H9 (cell line): ENCODE results near the gene STAU1. TPM values are rescaled to one million over a fixed set of nuclear protein-coding genes. Genes with fewer than 3 reads are reported as not detected.

Source experiments
- DNase-seq: peaks from one replicate; pipeline ENCODE4 v3.0.0-alpha.2; 2017
- H2AFZ ChIP-seq: one replicate; pipeline ENCODE4 v1.6.1; 2013; ENCODE audit warnings: mild to moderate bottlenecking, low read length, control low read depth, moderate library complexity
- H2AK5ac ChIP-seq: 2 replicates; pipeline ENCODE4 v1.6.1; 2013; ENCODE audit warnings: low read length, control low read depth, mixed read lengths; ENCODE audit not compliant: insufficient read length
- H2BK120ac ChIP-seq: one replicate; pipeline ENCODE4 v1.6.1; 2013; ENCODE audit warnings: low read depth, mild to moderate bottlenecking, low read length, control low read depth, inconsistent platforms; ENCODE audit not compliant: poor library complexity, severe bottlenecking
- H2BK12ac ChIP-seq: 2 replicates; pipeline ENCODE4 v1.6.1; 2013; ENCODE audit warnings: low read length, control low read depth, mixed read lengths, low read depth; ENCODE audit not compliant: insufficient read length
- H2BK15ac ChIP-seq: 2 replicates; pipeline ENCODE4 v1.6.1; 2013; ENCODE audit warnings: low read depth, low read length, control low read depth
- H2BK20ac ChIP-seq: one replicate; pipeline ENCODE4 v1.6.1; 2013; ENCODE audit warnings: low read depth, mild to moderate bottlenecking, low read length, control low read depth, inconsistent platforms; ENCODE audit not compliant: poor library complexity, severe bottlenecking
- H2BK5ac ChIP-seq: 2 replicates; pipeline ENCODE4 v1.6.1; 2013; ENCODE audit warnings: low read length, control low read depth, mixed read lengths; ENCODE audit not compliant: insufficient read length
- H3K14ac ChIP-seq: 2 replicates; pipeline ENCODE4 v1.6.1; 2013; ENCODE audit warnings: low read length, control low read depth; ENCODE audit not compliant: insufficient read depth
- H3K18ac ChIP-seq: 2 replicates; pipeline ENCODE4 v1.6.1; 2013; ENCODE audit warnings: low read depth, mild to moderate bottlenecking, mixed read lengths, low read length, control low read depth; ENCODE audit not compliant: insufficient read length
- H3K23ac ChIP-seq: 2 replicates; pipeline ENCODE4 v1.6.1; 2013; ENCODE audit warnings: low read length, control low read depth, mixed read lengths, low read depth; ENCODE audit not compliant: insufficient read length
- H3K23me2 ChIP-seq: 2 replicates; pipeline ENCODE4 v1.6.1; 2013; ENCODE audit warnings: low read depth, mild to moderate bottlenecking, mixed read lengths, low read length, control low read depth; ENCODE audit not compliant: insufficient read length, poor library complexity, severe bottlenecking
- H3K27ac ChIP-seq: 2 replicates; pipeline ENCODE4 v1.5.1; 2013; ENCODE audit warnings: low read length, control low read depth, mixed read lengths, low read depth; ENCODE audit not compliant: insufficient read length
- H3K27me3 ChIP-seq: 2 replicates; pipeline ENCODE4 v1.6.1; 2013; ENCODE audit warnings: low read length, control low read depth, inconsistent platforms; ENCODE audit not compliant: insufficient read depth
- H3K4ac ChIP-seq: 2 replicates; pipeline ENCODE4 v1.6.1; 2013; ENCODE audit warnings: low read depth, mild to moderate bottlenecking, control low read depth, inconsistent platforms, low read length, moderate library complexity
- H3K4me1 ChIP-seq: 2 replicates; pipeline ENCODE4 v1.6.1; 2013; ENCODE audit warnings: low read length, control low read depth, inconsistent platforms; ENCODE audit not compliant: insufficient read depth
- H3K4me2 ChIP-seq: 2 replicates; pipeline ENCODE4 v1.6.1; 2013; ENCODE audit warnings: low read length, control low read depth, mixed read lengths; ENCODE audit not compliant: insufficient read length, insufficient read depth
- H3K56ac ChIP-seq: 2 replicates; pipeline ENCODE4 v1.6.1; 2013; ENCODE audit warnings: low read depth, mild to moderate bottlenecking, mixed read lengths, low read length, control low read depth; ENCODE audit not compliant: insufficient read length
- H3K79me1 ChIP-seq: 2 replicates; pipeline ENCODE4 v1.6.1; 2013; ENCODE audit warnings: low read depth, mild to moderate bottlenecking, moderate library complexity, low read length, control low read depth, inconsistent platforms; ENCODE audit not compliant: insufficient read depth, poor library complexity, severe bottlenecking
- H3K79me2 ChIP-seq: 2 replicates; pipeline ENCODE4 v1.6.1; 2013; ENCODE audit warnings: low read length, control low read depth, inconsistent platforms; ENCODE audit not compliant: insufficient read depth
- H3K9ac ChIP-seq: 2 replicates; pipeline ENCODE4 v1.6.1; 2013; ENCODE audit warnings: low read length, control low read depth, mixed read lengths; ENCODE audit not compliant: insufficient read length; ENCODE audit errors: extremely low read depth
- H3K9me3 ChIP-seq: one replicate; pipeline ENCODE4 v1.6.1; 2013; ENCODE audit warnings: low read depth, low read length, inconsistent platforms; ENCODE audit not compliant: control insufficient read depth
- H3T11ph ChIP-seq: one replicate; pipeline ENCODE4 v1.6.1; 2013; ENCODE audit warnings: mild to moderate bottlenecking, low read length, control low read depth, inconsistent platforms
- H4K20me1 ChIP-seq: one replicate; pipeline ENCODE4 v1.6.1; 2013; ENCODE audit not compliant: control insufficient read depth, insufficient read length, insufficient read depth
- H4K5ac ChIP-seq: 2 replicates; pipeline ENCODE4 v1.6.1; 2013; ENCODE audit warnings: low read depth, mild to moderate bottlenecking, mixed read lengths, low read length, control low read depth; ENCODE audit not compliant: insufficient read length
- H4K8ac ChIP-seq: replicated peaks from 2 replicates; pipeline ENCODE4 v1.6.1; 2013; ENCODE audit warnings: low read length, control low read depth, mixed read lengths, low read depth; ENCODE audit not compliant: insufficient read length
- H4K91ac ChIP-seq: 2 replicates; pipeline ENCODE4 v1.6.1; 2013; ENCODE audit warnings: low read depth, mild to moderate bottlenecking, moderate library complexity, mixed read lengths, low read length, control low read depth; ENCODE audit not compliant: insufficient read length
- H3K27ac Mint-ChIP-seq, 3 experiments: 2 replicates in 2 of 3; 3 replicates in 1 of 3; pipeline ENCODE4 v1.8.0; 2020 to 2021; ENCODE audit warnings: mixed read lengths in 3 of 3, mild to moderate bottlenecking in 1 of 3, moderate library complexity in 1 of 3
- H3K27me3 Mint-ChIP-seq: 2 replicates; pipeline ENCODE4 v1.8.0; 2021; ENCODE audit warnings: low read depth, mild to moderate bottlenecking, moderate library complexity, mixed read lengths
- H3K36me3 Mint-ChIP-seq, 3 experiments: 2 replicates in 2 of 3; 3 replicates in 1 of 3; pipeline ENCODE4 v1.8.0; 2020 to 2021; ENCODE audit warnings: low read depth in 3 of 3, mixed read lengths in 3 of 3; ENCODE audit not compliant: insufficient read depth in 1 of 3
- H3K4me1 Mint-ChIP-seq, 2 experiments: 2 replicates each; pipeline ENCODE4 v1.8.0; 2020; ENCODE audit warnings: mixed read lengths in 2 of 2
- H3K4me3 Mint-ChIP-seq, 2 experiments: 2 replicates in 1 of 2; 3 replicates in 1 of 2; pipeline ENCODE4 v1.8.0; 2020 to 2021; ENCODE audit warnings: mild to moderate bottlenecking in 2 of 2, mixed read lengths in 2 of 2, moderate library complexity in 1 of 2
- H3K9me3 Mint-ChIP-seq, 2 experiments: 2 replicates in 1 of 2; 3 replicates in 1 of 2; pipeline ENCODE4 v1.8.0; 2020; ENCODE audit warnings: mild to moderate bottlenecking in 2 of 2, mixed read lengths in 2 of 2, moderate library complexity in 1 of 2
- CTCF ChIP-seq: fragments of 200-600 bp; sonication (generic); conservative IDR thresholded peaks from 3 replicates; pipeline ENCODE4 v1.8.0; 2021; ENCODE audit warnings: antibody characterized with exemption, mild to moderate bottlenecking
- WGBS: extraction: QIAGEN DNeasy Blood & Tissue Kit; methylation state at CpG from one replicate; pipeline ENCODE4 v1.1.7; 2013; ENCODE audit warnings: missing lambda C conversion rate, low lambda C conversion rate, mixed read lengths; ENCODE audit not compliant: insufficient read length; ENCODE audit errors: extremely low coverage; 5-methylcytosine and 5-hydroxymethylcytosine counted together
- total RNA-seq: library from RNA; stranded (reverse); gene quantifications from 2 replicates; pipeline ENCODE4 v1.2.1, GENCODE V29; 2021

Gene STAU1
- total RNA-seq, 1 experiment from 2014 or later = 106 TPM

- no peak overlapping the region for H2BK5ac ChIP-seq
- H3K79me2 ChIP-seq = no peaks in the 10 kb centered on the region
- H2BK15ac ChIP-seq = no peak overlapping the region
- no peaks in the 10 kb centered on the region for H3K9me3 ChIP-seq
- no peak overlapping the region for H4K91ac ChIP-seq
- Mint-ChIP-seq H3K27me3 (no peaks in the 10 kb centered on the region), H3K4me1 (no peaks in the 10 kb centered on the region), H3K27ac (peak overlapping the region in 2 of 3 experiments; percentile 45 to 76; a peak in 1 of 7 replicates), H3K36me3 (peaks cover 43 to 88% (median 83%) of the 10 kb centered on the region in 3 experiments), H3K9me3 (no peaks in the 10 kb centered on the region), H3K4me3 (no peak overlapping the region)
- no peak overlapping the region for H3K4ac ChIP-seq
- no peak for DNase-seq
- no peak overlapping the region for H3K27ac ChIP-seq
- H3K23ac ChIP-seq = no peak overlapping the region
- H3K23me2 ChIP-seq = no peaks in the 10 kb centered on the region
- no peak overlapping the region for H3K56ac ChIP-seq
- no peak overlapping the region for H3T11ph ChIP-seq
- no peak overlapping the region for H3K14ac ChIP-seq
- H3K4me2 ChIP-seq = no peak overlapping the region
- no peak for TF ChIP-seq CTCF
- no peak overlapping the region for H2BK20ac ChIP-seq
- no peaks in the 10 kb centered on the region for H3K79me1 ChIP-seq
- no peak overlapping the region for H4K5ac ChIP-seq
- H3K18ac ChIP-seq = no peak overlapping the region
- no CpG with 5 or more reads among the region's 3 CpGs for WGBS
- no peaks in the 10 kb centered on the region for H4K20me1 ChIP-seq
- H3K27me3 ChIP-seq = no peaks in the 10 kb centered on the region
- H2BK120ac ChIP-seq = no peak overlapping the region
- no peak overlapping the region for H3K9ac ChIP-seq
- no peak overlapping the region for H4K8ac ChIP-seq
- H2AFZ ChIP-seq = no peak overlapping the region
- no peak overlapping the region for H2BK12ac ChIP-seq
- no peaks in the 10 kb centered on the region for H3K4me1 ChIP-seq
- H2AK5ac ChIP-seq = no peak overlapping the region
Measured at GRCh38 chr20:49118307-49118706, 69.8 kb downstream of the STAU1 start.
